ENCODE measurements around the gene EVI5. TPM values are rescaled to one million over a fixed set of nuclear protein-coding genes. Genes with fewer than 3 reads are reported as not detected.
"Not testable (repeated sequence)": the region's sequence is repeated elsewhere in the genome, so short reads cannot be mapped to it uniquely, and the experiment has no call there.

EVI5 gene
- total RNA-seq, 1 donor from 2014 or later: 40.0 TPM

- Mint-ChIP-seq H3K4me1 (peaks cover 15% of the 10 kb centered on the region), H3K27me3 (ENCODE audit: low read depth) (no peaks in the 10 kb centered on the region), H3K36me3 (peaks cover 29% of the 10 kb centered on the region), H3K9me3 (peaks cover 26% of the 10 kb centered on the region), H3K27ac (no peak overlapping the region), H3K4me3 (no peak overlapping the region)
- no peak for DNase-seq (ENCODE audit: low spot score in 2 of 2, unreplicated experiment in 2 of 2)
- no peak for TF ChIP-seq CTCF (IDR thresholded peaks at IDR 0.05; ENCODE audit: unreplicated experiment)
Observed at GRCh38 chr1:92536211-92536979, 248.5 kb downstream of the EVI5 start.

- Mint-ChIP-seq H3K9me3 (peaks cover 31% of the 10 kb centered on the region), H3K4me1 (peaks cover 14% of the 10 kb centered on the region), H3K36me3 (peaks cover 30% of the 10 kb centered on the region)
- DNase-seq (ENCODE audit: low spot score in 2 of 2, unreplicated experiment in 2 of 2); H3K27ac Mint-ChIP-seq; H3K27me3 Mint-ChIP-seq (ENCODE audit: low read depth); H3K4me3 Mint-ChIP-seq: not testable (repeated sequence)
Observed at GRCh38 chr1:92532371-92532770, 252.5 kb downstream of the EVI5 start.

- peaks cover 30% of the 10 kb centered on the region for H3K36me3 Mint-ChIP-seq
- not testable (repeated sequence) for DNase-seq (ENCODE audit: low spot score in 2 of 2, unreplicated experiment in 2 of 2); H3K27ac Mint-ChIP-seq; H3K4me3 Mint-ChIP-seq; H3K27me3 Mint-ChIP-seq (ENCODE audit: low read depth)
- H3K4me1 Mint-ChIP-seq: peaks cover 12% of the 10 kb centered on the region
- H3K9me3 Mint-ChIP-seq: peaks cover 31% of the 10 kb centered on the region
Observed at GRCh38 chr1:92531939-92532338, 253.0 kb downstream of the EVI5 start.

GRCh38 chr1:92527670-92528069, 257.2 kb downstream of the EVI5 start:
- no peak overlapping the region for H3K27ac Mint-ChIP-seq
- peaks cover 11% of the 10 kb centered on the region for H3K4me1 Mint-ChIP-seq
- peaks cover 16% of the 10 kb centered on the region for H3K9me3 Mint-ChIP-seq
- no peak for DNase-seq (ENCODE audit: low spot score in 2 of 2, unreplicated experiment in 2 of 2)
- H3K27me3 Mint-ChIP-seq (ENCODE audit: low read depth): no peaks in the 10 kb centered on the region
- peaks cover 15% of the 10 kb centered on the region for H3K36me3 Mint-ChIP-seq
- H3K4me3 Mint-ChIP-seq: no peak overlapping the region
- no peak for TF ChIP-seq CTCF (IDR thresholded peaks at IDR 0.05; ENCODE audit: unreplicated experiment)

- not testable (repeated sequence) for H3K4me3 Mint-ChIP-seq; H3K27me3 Mint-ChIP-seq (ENCODE audit: low read depth); H3K27ac Mint-ChIP-seq; H3K4me1 Mint-ChIP-seq; H3K36me3 Mint-ChIP-seq; DNase-seq (ENCODE audit: low spot score in 2 of 2, unreplicated experiment in 2 of 2); H3K9me3 Mint-ChIP-seq
Observed at GRCh38 chr1:92524944-92525590, 259.8 kb downstream of the EVI5 start.

- Mint-ChIP-seq H3K27ac (no peak overlapping the region), H3K4me3 (no peak overlapping the region), H3K9me3 (peaks cover 6% of the 10 kb centered on the region), H3K27me3 (ENCODE audit: low read depth) (no peaks in the 10 kb centered on the region), H3K4me1 (no peaks in the 10 kb centered on the region), H3K36me3 (peaks cover 15% of the 10 kb centered on the region)
- TF ChIP-seq CTCF (IDR thresholded peaks at IDR 0.05; ENCODE audit: unreplicated experiment): no peak
- no peak for DNase-seq (ENCODE audit: low spot score in 2 of 2, unreplicated experiment in 2 of 2)
Observed at GRCh38 chr1:92519043-92519442, 265.9 kb downstream of the EVI5 start.

- Mint-ChIP-seq H3K27ac (no peak overlapping the region), H3K9me3 (peaks cover 6% of the 10 kb centered on the region), H3K27me3 (ENCODE audit: low read depth) (no peaks in the 10 kb centered on the region), H3K4me1 (no peaks in the 10 kb centered on the region), H3K36me3 (peaks cover 20% of the 10 kb centered on the region), H3K4me3 (no peak overlapping the region)
- TF ChIP-seq CTCF (IDR thresholded peaks at IDR 0.05; ENCODE audit: unreplicated experiment): no peak
- no peak for DNase-seq (ENCODE audit: low spot score in 2 of 2, unreplicated experiment in 2 of 2)
Observed at GRCh38 chr1:92516574-92516973, 268.3 kb downstream of the EVI5 start.
